ENCODE data around the gene TYK2.

TYK2 gene

DNA sequence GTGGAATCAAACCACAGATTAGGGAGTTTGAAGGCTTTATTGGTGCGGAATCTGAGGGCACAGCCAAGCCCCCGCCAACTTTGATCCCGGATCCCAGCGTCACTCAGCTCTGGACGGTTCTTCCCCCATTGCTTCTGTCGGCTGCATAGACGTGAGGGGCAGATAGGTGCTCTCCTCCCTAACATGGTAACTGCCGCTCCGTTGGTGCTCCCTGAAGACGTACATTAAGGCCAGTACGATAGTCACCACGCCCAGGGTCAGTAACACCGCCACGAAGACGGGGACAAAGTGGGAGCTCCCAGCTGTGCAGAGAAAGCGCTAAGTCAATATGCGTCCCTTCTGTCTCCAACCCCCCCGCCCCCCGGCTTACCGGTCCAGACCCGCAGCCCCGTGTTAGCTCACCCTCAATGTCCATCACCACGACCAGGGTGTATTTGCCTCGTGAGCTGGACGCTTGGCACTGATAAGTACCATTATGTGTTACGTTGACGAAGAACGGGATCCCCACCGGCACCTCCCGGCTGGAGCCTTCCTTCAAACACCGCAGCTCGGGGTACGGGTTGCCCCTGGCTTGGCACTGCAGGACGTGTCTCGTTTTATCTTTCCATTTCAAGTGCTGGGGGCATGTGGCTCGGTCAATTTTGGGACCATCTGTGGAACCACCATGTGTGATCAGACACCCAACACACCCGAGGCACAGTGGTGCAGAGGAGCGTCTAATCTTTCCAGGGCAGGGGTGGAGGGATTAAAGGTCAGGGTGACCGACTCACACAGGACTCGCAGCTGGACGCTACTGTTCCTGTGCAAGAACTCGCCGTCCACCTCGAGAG is 46.4 kb downstream of the TYK2 start:
- DNase-seq = no peak

DNA sequence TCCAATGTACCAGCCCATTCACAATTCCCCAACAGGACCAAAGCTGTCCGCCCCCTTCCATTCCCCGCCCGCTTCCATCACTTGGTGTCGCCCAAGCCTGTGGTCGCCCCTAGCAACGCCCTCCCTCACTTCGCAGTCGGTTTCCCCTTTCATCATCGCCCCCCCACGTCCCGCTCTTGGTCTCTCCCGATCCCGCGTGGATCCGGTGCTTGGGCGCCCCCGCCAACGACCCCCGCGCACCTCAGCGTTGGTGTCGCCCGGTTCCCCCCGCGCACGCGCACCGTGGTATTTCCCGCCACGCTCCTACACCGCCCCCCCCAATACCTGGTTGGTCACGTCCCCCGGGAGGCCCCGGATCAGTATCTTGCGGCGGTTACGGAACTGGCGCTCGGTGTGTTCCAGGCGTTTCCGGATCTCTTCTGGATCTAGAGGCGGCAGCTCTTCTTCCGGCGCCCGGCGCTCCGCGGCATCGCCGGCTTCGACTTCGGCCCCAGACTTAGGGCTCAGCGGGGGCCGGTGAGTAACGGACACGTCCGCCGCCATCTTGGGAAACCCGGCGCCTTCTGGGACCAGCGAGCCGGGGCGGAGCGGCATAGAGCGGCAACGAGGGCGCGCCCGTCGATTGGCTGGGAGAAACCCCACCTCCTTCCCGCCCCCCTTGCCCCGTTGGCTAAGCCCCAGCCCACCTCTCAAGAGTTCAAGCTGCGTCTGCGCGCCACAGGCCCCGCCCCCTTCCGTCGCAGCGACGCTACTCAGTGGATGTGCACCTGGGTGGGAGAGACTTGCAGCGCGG is 47.2 kb downstream of the TYK2 start, which contains the start of gene RAVER1:
TSS of gene RAVER1 (minus strand) at position 565 of the 793 bp plus-strand sequence. CDS start at position 543, 22 bp downstream.
- peak; percentile 97 for DNase-seq

DNA sequence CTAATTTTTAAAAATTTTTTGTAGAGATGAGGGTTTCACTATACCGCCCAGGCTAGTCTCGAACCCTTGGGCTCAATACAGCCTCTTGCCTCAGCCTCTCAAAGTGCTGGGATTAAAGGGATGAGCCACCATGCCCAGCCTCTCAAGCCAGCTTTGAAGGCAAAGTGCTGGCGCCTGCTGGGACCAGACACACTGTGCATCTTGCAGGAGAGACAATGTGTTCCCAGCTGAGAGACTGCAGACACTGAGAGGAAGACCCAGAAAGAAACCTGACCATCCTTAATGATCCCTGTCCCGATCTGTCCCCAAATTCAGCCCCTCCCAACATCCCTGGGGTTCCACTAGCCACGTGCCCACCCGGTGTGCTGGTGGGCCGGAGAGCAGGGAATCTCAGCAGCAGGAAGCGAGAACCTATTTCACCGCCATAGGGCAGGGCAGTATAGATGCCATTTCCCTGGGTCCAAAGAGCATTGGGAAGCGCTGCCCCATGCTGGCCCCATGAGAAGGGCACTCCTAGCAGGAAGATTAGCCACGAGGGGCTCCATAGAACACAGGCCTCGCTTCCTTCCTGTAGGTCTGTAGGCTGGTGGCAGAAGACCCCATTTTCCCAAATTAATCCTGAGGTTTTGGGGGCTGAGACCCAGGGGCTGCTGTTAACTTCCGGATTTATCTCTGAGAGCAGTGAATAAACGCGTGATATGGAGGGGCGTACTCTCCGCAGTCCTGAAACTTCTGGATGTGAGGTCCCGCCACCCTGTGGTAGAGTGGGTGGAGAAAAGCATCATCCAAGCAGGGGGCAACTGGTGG is 48.0 kb downstream of the TYK2 start:
- DNase-seq = no peak

DNA sequence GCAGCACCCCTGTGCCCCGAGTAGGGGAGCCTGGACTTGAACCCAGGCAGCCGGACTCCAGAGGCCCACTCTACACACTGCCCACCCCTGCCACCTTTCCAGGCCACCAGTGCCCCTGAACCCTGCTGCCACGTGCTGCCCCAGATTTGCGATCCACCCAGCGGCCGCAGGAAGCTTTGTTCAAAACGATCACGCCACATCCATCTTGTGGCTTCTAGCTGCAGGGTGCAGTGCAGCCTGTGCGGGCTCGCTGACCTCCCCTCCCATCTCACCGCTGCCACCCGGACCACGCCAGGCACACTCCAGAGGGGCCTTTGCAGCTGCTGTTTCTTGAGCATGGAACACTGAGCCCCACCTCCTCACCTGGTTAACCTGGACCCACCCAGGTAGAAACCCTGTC is 50.8 kb downstream of the TYK2 start:
- no peak for DNase-seq

DNA sequence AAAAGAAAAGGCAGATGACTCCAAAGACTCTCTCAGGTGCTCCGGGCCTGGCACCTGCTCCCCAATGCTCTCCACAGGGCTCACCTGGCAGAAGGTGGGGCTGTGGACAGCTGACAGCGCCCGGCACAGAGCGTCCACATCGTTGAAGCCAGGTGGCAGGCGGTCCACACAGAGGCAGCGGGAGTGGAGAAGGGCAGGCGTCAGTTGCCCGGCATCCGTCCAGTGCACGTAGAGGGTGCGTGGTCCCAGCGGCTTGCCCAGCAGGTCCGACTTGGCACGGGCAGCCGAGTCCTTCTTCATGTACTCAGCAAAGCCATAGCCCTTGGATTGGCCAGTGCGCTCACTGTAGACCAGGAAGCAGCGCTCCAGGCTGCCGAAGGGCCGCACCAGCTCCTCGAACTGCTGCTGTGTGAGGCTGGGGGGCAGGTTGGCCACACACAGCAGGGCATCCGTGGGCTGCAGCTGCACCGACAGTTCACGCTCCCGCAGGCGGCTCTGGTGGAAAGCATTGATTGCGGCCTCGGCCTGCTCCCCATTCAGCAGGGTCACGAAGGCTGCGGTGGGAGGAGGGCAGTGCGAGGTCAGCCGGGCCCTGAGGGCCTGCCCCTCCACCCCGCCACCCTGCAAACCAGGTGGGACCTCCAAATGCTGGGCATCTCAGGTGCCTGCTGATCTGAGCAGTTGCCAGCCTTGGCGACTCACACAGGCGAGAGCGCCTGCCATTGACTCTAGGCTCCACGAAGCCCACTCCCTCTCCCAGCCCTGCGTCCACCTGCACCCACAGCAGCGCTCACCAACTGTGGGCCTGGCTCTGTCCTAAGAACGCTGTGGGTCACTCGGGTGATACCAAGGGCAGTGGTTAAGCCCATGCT is 51.6 kb downstream of the TYK2 start:
- no peak for DNase-seq

DNA sequence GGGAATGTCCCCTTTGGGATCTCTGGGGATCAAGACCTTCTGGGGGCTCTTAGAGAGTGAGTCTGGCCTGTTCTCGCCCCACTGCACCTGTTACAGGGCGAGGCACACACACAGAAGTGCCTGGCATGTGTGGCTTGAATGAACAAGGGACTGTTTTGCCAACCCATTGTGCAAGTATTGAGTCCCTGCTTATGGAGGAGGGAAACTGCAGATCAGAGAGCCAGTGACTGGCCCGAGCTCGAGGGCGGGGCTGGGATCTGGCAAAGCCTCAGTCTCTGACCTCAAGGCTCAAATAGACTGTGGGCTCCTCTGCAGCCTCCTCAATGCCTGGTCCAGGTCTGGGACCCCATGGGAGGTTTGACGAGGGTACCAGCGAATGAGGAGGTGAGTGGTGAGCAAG is 52.6 kb downstream of the TYK2 start:
- no peak for DNase-seq

DNA sequence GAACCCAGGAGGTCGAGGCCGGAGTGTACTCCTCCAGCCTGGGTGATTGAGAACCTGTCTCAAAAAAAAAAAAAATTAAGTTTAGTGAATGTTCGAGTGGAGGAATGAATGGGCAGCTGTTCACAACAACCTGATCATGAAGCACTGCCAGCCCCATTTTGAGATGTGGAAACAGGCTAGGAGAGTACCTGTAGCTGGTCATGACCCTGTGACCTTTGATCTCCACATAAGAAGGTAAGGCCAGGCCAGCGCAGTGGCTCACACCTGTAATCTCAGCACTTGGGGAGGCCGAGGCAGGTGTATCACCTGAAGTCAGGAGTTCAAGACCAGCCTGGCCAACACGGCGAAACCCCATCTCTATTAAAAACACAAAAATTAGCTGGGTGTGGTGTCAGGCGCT is 54.6 kb downstream of the TYK2 start:
- no peak for DNase-seq

DNA sequence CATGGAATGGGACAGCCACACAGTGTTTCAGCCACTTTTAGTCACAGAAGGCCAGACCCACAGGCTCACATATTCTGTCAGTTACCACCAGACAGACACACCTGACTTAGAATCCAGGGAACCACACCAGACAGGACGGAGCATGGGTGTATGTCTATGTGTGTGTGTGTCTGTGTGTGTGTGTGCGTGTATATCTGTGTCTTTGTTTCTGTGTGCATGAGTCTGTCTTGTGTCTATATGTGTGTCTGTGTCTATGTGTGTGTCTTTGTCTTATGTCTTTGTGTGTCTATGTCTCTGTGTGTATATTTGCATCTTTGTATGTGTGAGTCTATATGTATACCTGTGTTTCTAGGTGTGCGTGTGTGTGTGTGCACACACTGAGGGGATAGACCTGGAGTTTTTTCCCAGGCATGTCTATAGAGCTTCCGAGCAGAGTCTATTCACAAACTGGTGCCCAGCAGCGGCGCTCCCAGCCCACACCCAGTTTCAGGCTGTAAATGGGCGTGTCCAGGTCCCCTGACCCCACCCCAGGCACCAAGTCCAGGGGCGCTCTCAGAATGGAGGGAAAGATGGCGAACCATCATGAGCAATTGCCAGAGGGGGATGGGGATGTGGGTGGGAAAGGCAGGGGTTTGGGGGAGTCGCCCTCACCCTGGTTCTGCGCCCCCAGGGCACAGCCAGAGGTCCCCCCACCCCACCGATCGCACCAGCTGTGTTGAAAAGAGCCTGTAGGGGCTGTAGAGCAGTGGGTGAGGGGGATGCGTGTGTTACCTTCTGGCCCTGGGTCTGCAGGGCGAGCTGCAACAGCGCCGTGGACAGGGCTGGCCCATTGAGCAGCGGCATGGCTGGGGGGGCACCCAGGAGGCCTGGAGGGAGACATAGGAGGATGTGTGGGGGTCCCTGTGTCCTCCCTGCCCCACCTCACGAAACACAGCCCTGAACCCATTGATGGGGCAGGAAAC is 58.2 kb downstream of the TYK2 start:
- DNase-seq = no peak

DNA sequence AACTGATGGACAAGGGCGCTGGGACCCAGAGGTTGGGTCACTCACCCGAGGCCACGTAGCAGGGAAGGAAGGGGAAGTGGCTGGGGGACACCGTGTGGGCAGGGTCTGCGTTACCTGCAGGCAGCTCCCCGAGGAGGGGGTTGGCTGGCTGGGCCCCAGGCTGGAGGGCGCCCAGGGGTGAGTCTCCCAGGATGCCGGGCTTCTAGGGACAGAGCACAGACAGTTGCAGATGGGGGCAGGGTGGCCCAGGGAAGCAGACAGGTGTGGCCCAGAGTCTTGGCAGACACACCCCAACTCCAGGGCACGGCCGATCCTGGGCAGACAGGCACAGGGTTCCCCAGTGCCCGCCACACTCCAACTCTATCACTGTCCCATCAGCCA is 59.0 kb downstream of the TYK2 start:
- no peak for DNase-seq

DNA sequence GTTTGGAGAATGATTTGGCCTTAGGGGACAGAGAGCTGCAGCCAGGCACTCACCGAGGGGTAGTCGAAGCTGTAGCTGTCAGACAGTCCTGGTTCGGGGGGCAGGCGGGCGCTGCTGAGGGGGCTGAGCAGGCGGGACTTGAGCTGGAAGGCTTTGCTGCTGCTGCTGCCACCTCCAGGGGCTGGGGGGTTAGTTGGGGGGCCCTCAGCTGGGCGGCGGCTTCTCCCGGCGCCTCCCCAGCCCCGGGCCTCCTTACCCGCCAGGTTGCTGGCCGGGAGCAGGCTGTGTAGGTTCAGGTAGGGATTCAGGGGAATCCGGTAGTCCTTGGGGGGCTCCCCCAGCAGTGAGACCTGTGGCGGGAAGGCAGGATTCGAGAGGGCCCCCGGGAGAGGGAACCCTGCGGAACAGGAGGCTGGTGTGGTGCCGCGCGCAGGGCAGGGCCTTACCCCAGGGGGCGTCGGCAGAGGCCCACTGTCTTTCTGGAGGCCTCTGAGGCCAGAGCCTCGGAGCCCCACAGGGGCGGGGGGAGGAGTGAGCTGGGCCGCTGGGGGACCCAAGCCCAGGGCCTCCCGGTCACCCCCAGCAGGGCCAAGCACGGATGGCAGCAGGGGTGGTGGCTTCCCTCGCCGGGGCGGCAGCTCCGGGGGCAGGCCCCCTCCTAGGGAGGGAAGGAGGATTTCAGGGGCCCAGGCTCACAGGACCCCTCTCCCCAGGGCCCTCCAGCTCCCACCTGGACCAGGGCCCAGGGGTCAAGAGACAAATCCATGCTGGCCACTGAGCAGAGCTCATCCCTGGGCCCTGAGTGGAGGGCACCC is 59.6 kb downstream of the TYK2 start:
- DNase-seq = no peak

DNA sequence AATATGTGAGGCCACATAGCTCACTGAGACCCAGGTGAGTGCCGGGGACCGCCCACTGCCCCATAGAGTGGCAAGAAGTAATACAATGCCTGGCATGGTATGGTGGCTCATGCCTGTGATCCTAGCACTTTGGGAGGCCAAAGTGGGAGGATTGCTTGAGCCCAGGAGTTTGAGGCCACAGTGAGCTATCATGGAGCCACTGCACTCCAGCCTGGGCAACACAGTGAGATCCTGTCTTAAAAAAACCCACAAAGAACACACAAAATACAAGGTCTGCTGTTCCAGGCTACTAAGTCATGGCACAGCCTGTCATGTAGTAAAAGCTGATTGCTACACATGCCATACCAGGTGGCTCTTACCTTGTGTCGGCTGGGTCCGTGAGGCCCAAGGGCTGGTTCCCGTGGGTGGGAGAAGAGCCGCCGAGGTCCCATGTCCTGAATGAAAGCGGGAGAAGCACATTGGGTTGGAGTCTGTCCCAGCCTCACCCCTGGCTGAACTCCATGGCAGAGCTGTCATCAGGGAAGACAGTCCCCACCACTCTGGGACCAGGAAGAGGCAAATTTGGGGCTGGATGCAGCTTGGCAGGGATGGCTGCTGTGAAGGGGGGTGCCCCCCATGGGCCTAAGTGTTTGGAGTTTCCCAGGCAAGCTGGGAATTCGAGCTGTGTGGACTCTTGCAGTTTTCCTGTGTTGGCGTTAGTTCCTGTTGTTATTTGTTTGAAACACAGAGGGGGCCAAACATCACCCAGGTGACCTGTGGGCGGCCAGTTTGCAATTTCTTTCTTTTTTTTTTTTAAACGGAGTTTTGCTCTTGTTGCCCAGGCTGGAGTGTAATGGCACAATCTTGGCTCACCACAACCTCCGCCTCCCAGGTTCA is 61.3 kb downstream of the TYK2 start:
- DNase-seq = no peak

DNA sequence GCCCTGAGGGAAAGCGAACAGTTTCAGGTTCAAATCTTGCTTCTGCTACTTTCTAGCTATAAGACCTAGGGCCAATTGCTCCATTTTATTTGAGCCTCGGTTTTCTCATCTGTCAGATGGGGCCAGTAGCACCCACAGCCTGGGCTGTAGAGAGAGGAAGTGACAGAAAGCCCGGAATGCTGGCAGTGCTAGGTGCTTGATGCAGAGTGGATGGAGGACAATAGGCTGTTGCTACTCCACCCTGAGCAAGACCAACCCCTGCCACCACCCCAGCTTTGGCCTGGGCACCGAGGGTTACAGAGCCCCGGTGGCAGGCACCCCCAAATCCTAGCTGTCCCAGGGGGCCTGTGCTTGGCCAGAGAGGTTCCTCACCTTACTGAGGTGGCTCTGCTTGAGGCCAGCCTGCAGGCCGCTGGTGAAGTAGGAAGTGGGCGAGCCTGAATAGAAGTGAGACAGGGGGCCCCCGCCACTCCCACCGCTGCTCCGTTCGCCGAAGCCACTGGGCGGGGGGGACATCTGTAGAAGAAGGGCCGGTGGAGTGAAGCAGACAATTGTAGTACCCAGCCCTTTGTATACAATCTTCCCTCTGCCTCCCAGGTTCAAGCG is 62.4 kb downstream of the TYK2 start:
- no peak for DNase-seq

DNA sequence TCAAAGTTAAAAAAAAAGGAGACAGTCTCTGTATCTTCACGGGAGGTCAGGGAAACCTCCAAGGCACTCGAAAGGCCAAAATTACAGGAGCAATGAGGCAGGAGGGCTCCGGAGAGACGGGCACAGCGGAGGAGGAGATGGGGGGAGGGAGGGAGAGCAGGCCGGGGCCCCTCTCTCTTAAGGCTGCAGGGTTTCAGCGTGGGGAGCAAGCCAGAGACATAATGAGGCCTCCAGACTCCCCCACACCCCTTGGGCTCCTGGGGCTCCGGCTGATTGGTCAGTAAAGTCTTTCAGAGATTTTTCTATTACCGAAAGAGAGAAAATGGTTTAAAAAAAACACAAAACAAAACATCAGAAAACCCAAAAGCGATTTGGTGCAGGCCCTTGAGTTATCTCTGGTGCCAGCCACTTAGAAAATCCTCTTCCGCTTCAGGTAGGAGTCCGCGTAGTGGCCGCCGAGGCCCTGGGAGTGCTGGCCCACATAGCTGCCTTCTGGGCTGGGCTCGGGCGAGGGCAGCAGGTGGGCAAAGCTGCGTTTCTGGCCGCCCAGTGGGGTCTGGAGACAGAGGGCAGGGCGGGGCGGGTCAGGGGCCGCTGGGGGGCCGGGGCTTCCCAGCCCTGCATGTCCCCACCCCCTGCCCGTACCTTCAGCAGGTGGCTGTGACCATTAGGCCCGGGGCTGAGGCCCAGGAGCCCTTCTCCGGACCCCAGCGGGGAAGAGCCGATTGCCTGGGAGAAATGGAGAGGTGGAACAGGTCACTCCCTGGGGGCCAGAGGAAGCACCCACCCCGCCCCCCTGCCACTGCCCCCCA is 63.1 kb downstream of the TYK2 start:
- DNase-seq = no peak

DNA sequence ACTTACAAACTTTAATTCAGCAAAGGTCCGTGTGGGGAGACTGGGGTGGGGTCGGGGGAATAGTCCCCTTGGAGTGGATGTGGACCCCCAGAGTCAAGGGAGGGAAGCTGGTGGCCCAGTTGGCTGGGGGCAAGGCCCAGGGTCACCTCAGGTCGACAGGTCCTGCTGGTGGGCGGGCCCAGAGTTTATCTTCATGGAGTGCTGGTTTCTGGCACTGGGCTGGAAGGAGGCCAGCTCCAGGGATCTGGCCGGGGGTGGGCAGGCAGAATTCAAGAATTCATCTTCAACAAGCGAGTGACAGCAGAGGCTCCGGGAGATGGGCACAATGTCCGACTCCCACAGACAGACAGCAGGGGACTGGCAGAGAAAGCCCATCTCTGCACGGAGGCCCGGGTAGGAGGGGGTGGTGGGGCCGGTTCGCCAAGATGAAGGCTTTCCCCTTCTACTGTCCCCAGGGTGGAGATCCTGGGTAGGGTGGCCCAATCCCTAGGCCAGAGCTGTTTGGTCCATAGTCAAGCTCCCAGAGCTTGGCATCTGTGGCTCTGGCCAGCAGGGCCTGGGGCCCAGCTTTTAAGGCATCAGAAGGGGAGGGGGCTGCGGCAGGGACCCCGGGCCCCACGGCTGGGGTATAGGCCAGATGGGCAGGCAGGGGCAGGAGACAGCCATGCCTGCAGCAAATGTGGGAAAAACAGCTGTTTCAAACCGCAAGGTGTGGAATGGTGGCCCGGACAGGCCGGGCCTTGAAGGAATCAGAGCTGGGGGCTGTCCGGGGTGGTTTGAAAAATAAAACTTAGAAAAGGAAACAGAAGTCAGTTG is 63.9 kb downstream of the TYK2 start:
- DNase-seq = no peak

DNA sequence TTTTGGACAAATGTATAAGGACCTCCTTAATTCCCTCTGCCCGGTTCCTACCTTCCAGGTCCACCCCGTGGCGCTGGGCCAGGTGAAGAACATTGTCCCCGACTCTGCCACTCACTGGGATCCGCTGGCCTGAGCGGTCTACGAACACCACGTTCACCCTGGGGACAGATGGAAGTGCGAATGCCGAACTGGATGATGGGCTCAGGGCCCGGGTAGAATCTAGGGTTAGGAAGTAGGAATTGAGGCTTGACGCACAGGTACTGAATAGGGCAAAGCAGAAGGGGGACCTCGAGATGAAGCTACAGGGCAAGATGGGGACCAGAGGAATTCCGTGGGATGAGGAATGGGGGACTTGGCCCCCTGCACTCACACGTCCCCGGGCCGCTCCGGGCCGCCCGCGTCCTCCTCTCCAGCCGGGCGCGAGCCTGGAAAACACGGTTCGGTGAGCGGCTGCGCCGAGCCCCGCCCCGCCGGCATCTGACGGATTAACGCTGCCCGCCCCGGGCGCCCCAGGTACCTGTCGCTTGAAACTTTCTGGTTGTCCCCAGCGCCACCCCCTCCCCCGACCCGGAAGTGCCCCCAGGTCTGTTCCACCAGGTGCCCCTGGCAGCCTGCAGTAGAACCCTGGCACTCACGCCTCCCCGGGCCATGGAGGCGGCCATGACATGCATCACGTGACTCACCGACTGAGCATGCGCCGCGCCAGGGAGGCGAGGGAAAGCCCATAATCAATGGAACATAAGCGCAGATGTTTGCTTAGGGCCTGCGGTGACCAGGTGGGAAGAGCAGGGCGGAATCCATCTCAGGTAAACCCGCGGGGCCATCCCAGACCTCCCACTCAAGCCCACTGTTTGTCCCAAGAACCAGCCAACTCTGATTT is 64.8 kb downstream of the TYK2 start, which contains the start of gene FDX2:
TSS of gene FDX2 (minus strand) at position 681 of the 880 bp plus-strand sequence. CDS start at position 662, 19 bp downstream.
- peak; percentile 75 for DNase-seq
